GM18519 (cell line): Measurements from ENCODE around the gene SMURF2.
A peak's percentile ranks its signal among the peaks of the same experiment; 100 is the strongest.

Source experiments
- ATAC-seq: cut with Tn5 transposase; IDR thresholded peaks from one replicate; pipeline ENCODE4 v1.9.1; 2021; ENCODE audit warnings: mild to moderate bottlenecking, moderate library complexity; ENCODE audit not compliant: unreplicated experiment, low FRiP score

Gene SMURF2

DNA sequence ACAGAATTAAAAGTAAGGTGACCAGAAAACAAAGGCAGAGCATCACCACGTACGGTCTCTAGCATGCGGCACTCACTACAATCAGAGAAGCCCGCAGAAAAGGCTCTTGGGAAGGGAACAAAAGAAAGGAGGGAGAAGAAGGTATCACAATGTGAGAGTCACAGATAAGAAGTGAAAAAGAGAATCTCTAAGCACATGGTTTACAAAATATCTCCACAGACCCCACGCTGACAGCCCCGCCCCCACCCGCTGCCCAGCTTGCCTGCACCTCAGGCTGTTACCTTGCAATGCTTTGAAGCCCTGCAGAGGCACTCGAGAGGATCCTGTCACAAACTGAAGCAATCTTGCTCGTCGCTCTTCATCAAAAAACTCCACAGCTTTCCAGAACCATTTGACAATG is 114.8 kb downstream of the SMURF2 start:
- ATAC-seq: no peak

- no peak for ATAC-seq
Measured at GRCh38 chr17:64546716-64547115, 115.4 kb downstream of the SMURF2 start.

DNA sequence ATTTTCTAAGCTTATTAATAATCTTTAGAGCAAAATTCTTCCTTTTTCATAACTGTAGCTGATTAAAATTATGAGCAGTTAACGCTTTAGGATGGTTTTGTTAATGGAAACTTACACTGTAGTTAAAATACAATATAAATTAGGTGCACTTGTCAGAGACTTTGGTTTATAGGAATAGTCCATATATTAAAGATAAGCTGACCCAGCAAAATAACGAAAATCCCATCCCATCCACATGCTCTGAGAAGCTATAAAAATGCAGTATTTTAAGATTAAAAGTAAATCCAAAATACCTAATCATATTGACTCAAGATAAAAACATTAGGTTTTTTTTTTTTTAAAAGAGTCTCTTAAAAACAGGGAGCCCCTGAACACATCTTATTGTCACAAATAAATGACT is 117.4 kb downstream of the SMURF2 start:
- ATAC-seq: no peak

DNA sequence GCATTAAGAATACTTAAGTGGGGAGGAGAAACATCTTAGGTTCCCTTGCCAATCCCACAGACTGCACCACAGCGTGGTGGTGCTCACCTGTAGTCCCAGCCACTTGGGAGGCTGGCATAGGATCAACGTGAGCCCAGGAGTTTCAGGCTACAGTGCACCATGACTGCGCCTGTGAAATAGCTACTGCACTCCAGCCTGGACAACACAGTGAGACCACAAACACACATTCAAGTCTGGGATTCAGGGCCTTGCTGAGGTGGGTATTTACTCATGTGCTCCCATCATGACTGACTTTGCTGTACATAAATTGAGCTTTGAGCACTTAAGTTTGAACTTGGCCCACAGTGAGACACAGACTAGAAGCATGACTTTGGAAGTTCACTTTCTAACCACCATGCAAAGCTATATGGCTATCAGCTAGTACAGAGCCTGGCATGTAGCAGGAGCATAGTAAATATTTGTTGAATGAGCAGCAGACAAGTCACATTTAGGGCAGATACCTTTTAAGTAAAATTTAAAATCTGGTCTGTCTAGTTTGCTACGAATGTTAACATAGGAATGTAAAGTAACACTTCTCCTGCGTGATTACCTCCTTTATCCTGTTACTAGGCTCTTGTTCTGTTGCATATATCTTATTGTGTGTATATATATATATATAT is 121.9 kb downstream of the SMURF2 start:
- no peak for ATAC-seq

GRCh38 chr17:64538508-64539130 is 123.5 kb downstream of the SMURF2 start:
- ATAC-seq: no peak

GRCh38 chr17:64537488-64537887 is 124.6 kb downstream of the SMURF2 start:
- no peak for ATAC-seq

GRCh38 chr17:64536913-64537312 is 125.2 kb downstream of the SMURF2 start:
- ATAC-seq: no peak

DNA sequence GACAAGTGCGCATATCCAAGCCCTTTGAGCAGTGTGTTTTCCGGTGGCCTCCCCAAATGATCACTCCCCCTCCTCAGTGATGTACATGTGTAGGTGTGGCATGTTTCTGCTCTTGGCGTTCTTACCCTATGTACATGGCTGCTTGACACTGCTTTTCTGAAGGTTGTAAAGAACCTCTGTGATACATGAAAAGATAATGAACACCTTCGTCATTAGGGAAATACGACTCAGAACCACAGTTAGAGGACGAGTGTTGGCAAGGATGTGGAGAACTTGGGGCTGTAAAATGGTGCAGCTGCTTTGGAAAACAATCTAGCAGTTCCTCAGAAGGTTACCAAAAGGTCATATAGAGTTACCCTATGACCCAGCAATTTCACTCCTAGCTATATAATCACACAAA is 126.8 kb downstream of the SMURF2 start:
- no peak for ATAC-seq

DNA sequence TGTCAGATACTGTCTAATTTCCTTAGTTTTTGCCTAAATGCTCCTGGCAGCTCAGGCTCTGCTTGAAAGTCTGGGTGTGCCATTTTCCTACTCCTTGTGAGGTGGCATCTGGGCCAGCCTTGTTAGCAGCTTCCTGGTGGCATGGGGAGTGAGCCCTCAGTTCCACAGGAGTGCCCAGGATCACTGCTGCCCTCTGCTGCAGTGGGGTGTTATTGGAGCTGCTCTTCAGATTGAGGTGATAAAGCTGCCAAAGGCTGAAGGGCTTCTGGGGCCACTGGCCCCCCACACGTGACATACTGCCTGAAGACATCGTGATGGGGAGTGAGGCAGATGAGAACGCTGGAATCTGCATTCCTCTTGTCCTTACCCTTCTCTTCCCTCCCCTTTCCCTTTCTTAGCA is 127.9 kb downstream of the SMURF2 start:
- no peak for ATAC-seq

DNA sequence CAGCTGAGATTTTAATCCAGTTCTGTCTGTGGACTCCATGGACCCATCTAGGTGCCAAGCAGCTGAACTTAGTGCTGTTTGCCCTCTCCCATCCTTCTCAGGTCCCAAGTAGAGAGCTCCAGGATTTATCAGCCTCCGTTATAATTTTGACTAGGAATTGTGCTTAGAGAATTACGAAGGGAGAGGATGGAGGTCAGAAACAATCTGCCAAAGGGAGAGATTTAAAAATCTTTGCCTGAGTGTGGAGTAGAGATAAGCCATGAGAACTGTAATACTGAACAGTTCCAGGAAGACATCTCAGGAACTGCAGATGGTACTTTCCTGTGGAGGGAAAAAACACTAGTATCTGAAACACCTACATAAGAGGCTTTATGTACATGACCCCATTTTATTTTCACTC is 128.3 kb downstream of the SMURF2 start:
- ATAC-seq: no peak

- ATAC-seq: no peak
Measured at GRCh38 chr17:64532409-64532808, 129.7 kb downstream of the SMURF2 start.

- no peak for ATAC-seq
Measured at GRCh38 chr17:64531955-64532371, 130.1 kb downstream of the SMURF2 start.

GRCh38 chr17:64529221-64529620 is 132.9 kb downstream of the SMURF2 start:
- no peak for ATAC-seq

- no peak for ATAC-seq
Measured at GRCh38 chr17:64527914-64528313, 134.2 kb downstream of the SMURF2 start.

DNA sequence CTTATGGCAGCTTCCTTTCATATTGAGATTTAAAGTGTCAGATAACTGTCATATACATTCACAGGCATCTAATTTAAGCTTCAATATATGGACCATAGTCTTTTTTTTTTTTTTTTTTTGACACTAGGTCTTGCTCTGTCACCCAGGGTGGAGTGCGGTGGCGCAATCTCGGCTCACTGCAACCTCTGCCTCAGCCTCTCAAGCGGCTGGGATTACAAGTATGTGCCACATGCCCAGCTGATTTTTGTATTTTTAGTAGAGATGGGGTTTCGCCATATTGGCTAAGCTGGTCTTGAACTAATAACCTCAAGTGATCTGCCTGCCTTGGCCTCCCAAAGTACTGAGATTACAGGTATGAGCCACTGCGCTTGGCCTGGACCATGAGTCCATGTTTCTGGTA is 141.7 kb downstream of the SMURF2 start:
- no peak for ATAC-seq

DNA sequence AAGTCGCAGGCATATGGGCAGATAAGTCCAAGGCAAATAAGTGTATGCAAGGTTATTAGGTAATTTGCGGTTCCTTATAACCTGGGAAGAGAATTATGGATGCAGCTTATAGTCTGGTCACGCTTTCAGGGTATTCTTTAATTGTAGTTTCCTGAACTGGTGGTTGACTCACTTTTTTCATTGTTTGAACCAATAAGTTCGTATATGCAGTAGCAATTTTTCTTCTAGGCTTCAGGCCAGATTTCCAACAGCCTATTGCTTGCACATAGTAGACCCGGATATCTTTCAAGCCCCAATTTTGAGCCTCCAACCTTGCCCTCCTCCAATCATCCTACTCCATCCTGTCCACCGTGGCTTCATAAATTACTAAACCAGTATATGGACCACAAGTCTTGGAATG is 142.5 kb downstream of the SMURF2 start:
- no peak for ATAC-seq

DNA sequence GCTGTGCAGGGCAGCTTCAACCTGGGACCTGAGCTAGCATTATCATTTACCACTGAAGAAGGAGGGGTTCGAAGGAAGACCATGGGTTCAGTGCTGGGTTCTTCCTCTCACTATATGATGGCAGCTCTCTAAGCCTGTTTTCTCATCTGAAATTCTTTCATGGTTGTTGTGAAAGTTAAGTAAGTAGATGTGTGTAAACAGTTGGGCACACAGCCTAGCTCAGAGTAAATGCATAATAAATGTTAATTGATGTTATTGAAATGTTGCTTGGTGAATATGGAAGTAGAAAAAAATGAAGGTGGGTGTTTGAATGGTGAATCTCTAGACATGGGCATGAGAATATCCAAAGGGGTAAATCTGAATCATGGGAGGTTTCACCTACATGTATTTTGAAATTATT is 146.3 kb downstream of the SMURF2 start:
- no peak for ATAC-seq

GRCh38 chr17:64515419-64515818 is 146.7 kb downstream of the SMURF2 start:
- ATAC-seq: no peak

- ATAC-seq: no peak
Measured at GRCh38 chr17:64509179-64509578, 152.9 kb downstream of the SMURF2 start.

- ATAC-seq: no peak
Measured at GRCh38 chr17:64508683-64509082, 153.4 kb downstream of the SMURF2 start.

- peak; percentile 15 for ATAC-seq
Measured at GRCh38 chr17:64507413-64507782, 154.7 kb downstream of the SMURF2 start.

DNA sequence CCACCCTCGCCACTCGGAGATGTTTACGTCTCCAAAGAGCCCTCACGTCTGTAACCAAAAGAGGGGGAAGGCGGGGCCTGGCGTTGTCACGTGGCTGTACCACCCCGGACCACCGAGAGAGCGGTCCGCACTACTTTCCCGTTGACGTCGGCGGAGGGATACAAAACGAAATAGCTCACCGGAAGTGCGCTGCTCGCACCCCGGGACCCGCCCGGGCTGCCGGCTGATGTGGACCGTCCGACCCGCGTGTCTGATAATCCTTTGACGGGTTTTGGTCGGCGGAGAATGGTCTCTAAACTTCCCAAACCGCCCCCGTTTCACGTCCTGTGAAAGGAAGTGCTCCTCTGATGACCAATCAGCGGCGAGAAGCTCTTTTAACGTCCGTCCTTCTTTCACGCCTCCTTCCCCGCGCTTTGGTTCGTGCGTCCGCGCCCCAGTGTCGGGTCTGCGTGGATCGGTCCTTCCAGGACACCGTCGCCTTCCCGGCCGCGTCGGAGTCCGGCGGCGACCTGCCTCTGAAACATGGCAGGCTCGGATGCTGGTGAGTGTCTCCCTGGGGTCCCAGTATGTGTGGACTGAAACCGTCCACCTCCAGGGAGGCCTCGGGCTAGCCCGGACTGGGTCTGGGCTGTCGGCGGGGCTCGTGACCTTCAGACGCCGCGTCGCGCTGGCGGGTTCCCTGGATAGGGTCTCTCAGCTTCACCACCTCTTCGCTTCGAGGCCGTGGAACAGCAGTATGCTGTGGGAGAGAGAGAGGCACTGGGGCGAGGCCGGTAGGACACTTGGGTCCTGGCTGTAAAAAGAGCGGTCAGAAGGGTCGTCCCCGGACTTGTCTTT is 155.3 kb downstream of the SMURF2 start, which contains the start of gene CEP95:
CEP95 (plus strand) TSS at position 402 of the 837 bp plus-strand sequence; CDS start at position 523, 121 bp downstream.
- ATAC-seq: peak; percentile 39
